Osteoblast (primary cell): ENCODE results near the gene SH3D19. TPM values are rescaled to one million over a fixed set of nuclear protein-coding genes. Genes with fewer than 3 reads are reported as not detected.

ENCODE experiments used
- DNase-seq: peaks from one replicate; pipeline ENCODE4 v3.0.0; 2011; ENCODE audit warnings: low spot score, mixed read lengths; ENCODE audit not compliant: insufficient read length; ENCODE audit errors: missing footprints
- H2AFZ ChIP-seq: 2 replicates; pipeline ENCODE4 v1.6.0; 2011; ENCODE audit warnings: mild to moderate bottlenecking, low read length
- H3K27ac ChIP-seq: 2 replicates; pipeline ENCODE4 v1.5.1; 2011; ENCODE audit warnings: mild to moderate bottlenecking, low read depth, low read length, moderate library complexity
- H3K27me3 ChIP-seq: 2 replicates; pipeline ENCODE4 v1.6.0; 2012; ENCODE audit warnings: mild to moderate bottlenecking, control low read depth, inconsistent platforms, low read length, moderate library complexity; ENCODE audit not compliant: insufficient read depth
- H3K36me3 ChIP-seq: 2 replicates; pipeline ENCODE4 v1.5.1; 2011; ENCODE audit warnings: mild to moderate bottlenecking, low read length, control low read depth, moderate library complexity; ENCODE audit not compliant: insufficient read depth
- H3K4me1 ChIP-seq: 2 replicates; pipeline ENCODE4 v1.5.1; 2011; ENCODE audit warnings: mild to moderate bottlenecking, low read length, control low read depth, moderate library complexity; ENCODE audit not compliant: insufficient read depth
- H3K4me2 ChIP-seq: 2 replicates; pipeline ENCODE4 v1.6.0; 2011; ENCODE audit warnings: mild to moderate bottlenecking, low read length; ENCODE audit not compliant: insufficient read depth
- H3K4me3 ChIP-seq: fragments of 200-600 bp; sonication (generic); 3 replicates; pipeline ENCODE4 v1.5.1; 2012; ENCODE audit warnings: mild to moderate bottlenecking, low read length, inconsistent platforms; ENCODE audit not compliant: insufficient read depth
- H3K79me2 ChIP-seq: 2 replicates; pipeline ENCODE4 v1.6.0; 2012; ENCODE audit warnings: mild to moderate bottlenecking, low read length, control low read depth, inconsistent platforms; ENCODE audit not compliant: insufficient read depth
- H3K9me3 ChIP-seq: 2 replicates; pipeline ENCODE4 v1.5.1; 2011; ENCODE audit warnings: low read depth, low read length, control low read depth
- H4K20me1 ChIP-seq: 2 replicates; pipeline ENCODE4 v1.6.0; 2012; ENCODE audit warnings: mild to moderate bottlenecking, low read length, control low read depth; ENCODE audit not compliant: insufficient read depth
- total RNA-seq: library from RNA; depleted of rRNA; stranded (reverse); fragments of >200 nt; gene quantifications from 2 replicates; pipeline ENCODE4 v1.2.3, GENCODE V29; 2012
- TF ChIP-seq, protein P1 (sequence below): IDR thresholded peaks from 2 replicates; pipeline ENCODE4 v1.5.1; 2011; ENCODE audit warnings: mild to moderate bottlenecking, low read depth, low read length, moderate library complexity; ENCODE audit errors: extremely low read depth

SH3D19 gene
- total RNA-seq, 1 donor = 74.9 TPM

DNA sequence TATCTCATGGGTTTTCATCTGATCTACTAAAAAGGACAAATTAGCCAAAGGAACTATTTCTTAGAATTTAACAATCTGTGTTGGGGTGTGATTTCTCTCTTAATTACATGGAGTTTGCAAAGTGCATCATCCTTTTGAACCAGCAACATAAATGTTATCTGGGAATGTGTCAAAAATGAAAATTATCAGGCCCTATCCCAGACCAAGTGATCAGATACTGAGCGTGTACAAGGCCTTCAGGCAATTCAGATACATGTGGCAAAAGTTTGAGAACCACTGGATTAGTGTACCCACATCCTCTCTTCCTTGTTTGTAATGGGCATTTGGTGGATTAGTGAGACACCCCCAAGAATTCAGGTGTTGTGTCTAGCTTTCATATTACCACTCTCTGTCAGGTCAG is 3.8 kb downstream of the SH3D19 start:
- Histone ChIP-seq H3K79me2 (no peaks in the 10 kb centered on the region), H3K4me2 (no peak overlapping the region)

DNA sequence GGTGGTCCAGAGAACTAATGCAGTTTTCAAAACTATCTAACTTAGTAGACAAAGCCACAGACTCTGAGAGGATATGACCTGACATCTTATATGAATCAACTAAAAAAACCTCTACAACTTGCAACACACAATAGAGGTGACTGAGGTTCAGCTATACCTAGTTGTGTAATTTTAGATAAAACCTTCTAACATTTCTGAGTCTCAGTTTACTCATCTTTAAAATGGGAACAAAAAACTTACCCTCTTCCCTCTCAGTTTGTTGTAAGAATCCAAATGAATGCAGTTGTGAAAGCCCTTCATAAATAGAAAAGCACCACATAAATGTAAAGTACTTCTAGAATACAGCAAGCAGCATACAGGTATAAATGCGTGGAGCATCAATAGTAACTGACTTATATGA is 5.9 kb downstream of the SH3D19 start:
- no peak for DNase-seq
- Histone ChIP-seq H2AFZ (no peak overlapping the region), H3K27me3 (peaks cover 5% of the 10 kb centered on the region), H3K4me3 (no peak overlapping the region), H3K4me2 (no peak overlapping the region), H3K79me2 (no peaks in the 10 kb centered on the region), H3K4me1 (peaks cover 4% of the 10 kb centered on the region), H4K20me1 (no peaks in the 10 kb centered on the region), H3K36me3 (no peaks in the 10 kb centered on the region), H3K27ac (no peak overlapping the region), H3K9me3 (no peaks in the 10 kb centered on the region)
- TF ChIP-seq, protein P1, sequence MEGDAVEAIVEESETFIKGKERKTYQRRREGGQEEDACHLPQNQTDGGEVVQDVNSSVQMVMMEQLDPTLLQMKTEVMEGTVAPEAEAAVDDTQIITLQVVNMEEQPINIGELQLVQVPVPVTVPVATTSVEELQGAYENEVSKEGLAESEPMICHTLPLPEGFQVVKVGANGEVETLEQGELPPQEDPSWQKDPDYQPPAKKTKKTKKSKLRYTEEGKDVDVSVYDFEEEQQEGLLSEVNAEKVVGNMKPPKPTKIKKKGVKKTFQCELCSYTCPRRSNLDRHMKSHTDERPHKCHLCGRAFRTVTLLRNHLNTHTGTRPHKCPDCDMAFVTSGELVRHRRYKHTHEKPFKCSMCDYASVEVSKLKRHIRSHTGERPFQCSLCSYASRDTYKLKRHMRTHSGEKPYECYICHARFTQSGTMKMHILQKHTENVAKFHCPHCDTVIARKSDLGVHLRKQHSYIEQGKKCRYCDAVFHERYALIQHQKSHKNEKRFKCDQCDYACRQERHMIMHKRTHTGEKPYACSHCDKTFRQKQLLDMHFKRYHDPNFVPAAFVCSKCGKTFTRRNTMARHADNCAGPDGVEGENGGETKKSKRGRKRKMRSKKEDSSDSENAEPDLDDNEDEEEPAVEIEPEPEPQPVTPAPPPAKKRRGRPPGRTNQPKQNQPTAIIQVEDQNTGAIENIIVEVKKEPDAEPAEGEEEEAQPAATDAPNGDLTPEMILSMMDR = no peak

More for the DNA sequence above, 3.8 kb downstream of the SH3D19 start:
- H3K4me1 ChIP-seq = peaks cover 8% of the 10 kb centered on the region
- H4K20me1 ChIP-seq = no peaks in the 10 kb centered on the region
- TF ChIP-seq, protein P1 = no peak
- H3K27me3 ChIP-seq = peaks cover 7% of the 10 kb centered on the region
- H2AFZ ChIP-seq = no peak overlapping the region
- H3K4me3 ChIP-seq = no peak overlapping the region
- H3K27ac ChIP-seq = no peak overlapping the region
- H3K36me3 ChIP-seq = no peaks in the 10 kb centered on the region
- no peak for DNase-seq
- no peaks in the 10 kb centered on the region for H3K9me3 ChIP-seq

GRCh38 chr4:151318307-151319006 is 6.9 kb downstream of the SH3D19 start:
- H3K4me2 ChIP-seq = no peak overlapping the region
- DNase-seq = no peak
- no peaks in the 10 kb centered on the region for H4K20me1 ChIP-seq
- H3K27me3 ChIP-seq = no peaks in the 10 kb centered on the region
- H3K4me3 ChIP-seq = no peak overlapping the region
- TF ChIP-seq, protein P1 = no peak
- no peaks in the 10 kb centered on the region for H3K9me3 ChIP-seq
- H3K27ac ChIP-seq = no peak overlapping the region
- H3K36me3 ChIP-seq = no peaks in the 10 kb centered on the region
- no peaks in the 10 kb centered on the region for H3K79me2 ChIP-seq
- H2AFZ ChIP-seq = no peak overlapping the region
- no peaks in the 10 kb centered on the region for H3K4me1 ChIP-seq

DNA sequence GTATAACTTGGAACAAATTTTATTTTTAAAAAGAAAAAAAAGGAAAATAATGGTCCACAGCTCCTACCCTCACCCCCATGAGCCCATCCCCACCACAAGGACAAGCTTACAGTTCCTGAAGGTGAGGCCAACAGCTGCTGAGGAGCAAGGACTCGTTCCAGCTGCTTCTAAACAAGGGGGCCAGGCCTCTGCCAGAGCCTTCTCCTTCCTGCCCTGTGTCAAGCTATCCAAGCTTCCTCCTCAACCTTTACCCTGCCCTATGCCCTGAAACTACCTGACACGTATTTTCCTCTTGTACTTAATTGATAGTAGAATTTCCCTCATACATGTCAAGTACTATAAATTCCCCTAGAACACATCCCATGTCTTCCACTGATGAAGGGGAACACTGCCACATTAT is 8.8 kb downstream of the SH3D19 start:
- Histone ChIP-seq H3K79me2 (no peaks in the 10 kb centered on the region), H3K27ac (no peak overlapping the region), H3K36me3 (no peaks in the 10 kb centered on the region), H2AFZ (no peak overlapping the region), H3K4me3 (no peak overlapping the region), H3K27me3 (no peaks in the 10 kb centered on the region), H3K4me1 (no peaks in the 10 kb centered on the region), H3K4me2 (no peak overlapping the region), H3K9me3 (no peaks in the 10 kb centered on the region), H4K20me1 (no peaks in the 10 kb centered on the region)
- TF ChIP-seq, protein P1 = no peak
- DNase-seq = no peak
